Kidney epithelial cell (primary cell): ENCODE data around the gene BNC2. TPM values are rescaled to one million over a fixed set of nuclear protein-coding genes. Genes with fewer than 3 reads are reported as not detected.
A peak's percentile ranks its signal among the peaks of the same experiment; 100 is the strongest.

Source experiments
- DNase-seq: peaks from one replicate; pipeline ENCODE4 v3.0.0-alpha.2; 2010; ENCODE audit warnings: low read depth
- H3K27me3 ChIP-seq: 2 replicates; pipeline ENCODE4 v1.6.0; 2011; ENCODE audit warnings: low read length; ENCODE audit not compliant: control insufficient read depth, insufficient read depth
- H3K36me3 ChIP-seq: 2 replicates; pipeline ENCODE4 v1.5.1; 2011; ENCODE audit warnings: low read length; ENCODE audit not compliant: control insufficient read depth, insufficient read depth
- H3K4me3 ChIP-seq: 2 replicates; pipeline ENCODE4 v1.5.1; 2011; ENCODE audit warnings: low read depth, mild to moderate bottlenecking, control low read depth, low read length
- total RNA-seq: library from RNA; depleted of rRNA; stranded (reverse); fragments of >200 nt; gene quantifications from 2 replicates; pipeline ENCODE4 v1.2.3, GENCODE V29; 2015
- TF ChIP-seq, protein P1 (sequence below): IDR thresholded peaks from 2 replicates; pipeline ENCODE4 v1.5.1; 2011; ENCODE audit warnings: mild to moderate bottlenecking, moderate library complexity, low read length, control low read depth, inconsistent platforms; ENCODE audit not compliant: insufficient read depth, poor library complexity, severe bottlenecking

Gene BNC2
- total RNA-seq, 1 donor from 2014 or later, result 1.5 TPM

DNA sequence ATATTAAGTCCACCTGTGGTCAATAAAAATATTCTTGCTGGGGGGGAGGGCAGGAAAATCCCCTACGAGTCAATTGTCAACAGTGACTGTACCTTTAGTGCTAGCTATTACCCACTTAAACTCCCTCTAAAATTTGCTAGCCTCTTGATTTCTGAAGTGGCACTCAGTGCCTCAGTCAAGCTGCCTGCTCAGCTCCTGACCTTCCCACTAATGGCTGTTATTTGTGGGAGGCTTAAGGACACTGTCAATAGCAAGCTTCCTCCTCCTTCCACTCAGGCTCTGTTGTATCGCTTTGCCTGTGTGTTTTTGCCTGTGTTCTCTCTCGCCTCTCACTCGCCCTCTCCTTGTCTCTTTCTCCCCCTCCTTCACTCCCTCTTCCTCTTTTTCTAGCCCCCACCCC lies 140.8 kb downstream of the BNC2 start:
- DNase-seq, result no peak
- H3K4me3 ChIP-seq, result no peak overlapping the region
- TF ChIP-seq, protein P1, sequence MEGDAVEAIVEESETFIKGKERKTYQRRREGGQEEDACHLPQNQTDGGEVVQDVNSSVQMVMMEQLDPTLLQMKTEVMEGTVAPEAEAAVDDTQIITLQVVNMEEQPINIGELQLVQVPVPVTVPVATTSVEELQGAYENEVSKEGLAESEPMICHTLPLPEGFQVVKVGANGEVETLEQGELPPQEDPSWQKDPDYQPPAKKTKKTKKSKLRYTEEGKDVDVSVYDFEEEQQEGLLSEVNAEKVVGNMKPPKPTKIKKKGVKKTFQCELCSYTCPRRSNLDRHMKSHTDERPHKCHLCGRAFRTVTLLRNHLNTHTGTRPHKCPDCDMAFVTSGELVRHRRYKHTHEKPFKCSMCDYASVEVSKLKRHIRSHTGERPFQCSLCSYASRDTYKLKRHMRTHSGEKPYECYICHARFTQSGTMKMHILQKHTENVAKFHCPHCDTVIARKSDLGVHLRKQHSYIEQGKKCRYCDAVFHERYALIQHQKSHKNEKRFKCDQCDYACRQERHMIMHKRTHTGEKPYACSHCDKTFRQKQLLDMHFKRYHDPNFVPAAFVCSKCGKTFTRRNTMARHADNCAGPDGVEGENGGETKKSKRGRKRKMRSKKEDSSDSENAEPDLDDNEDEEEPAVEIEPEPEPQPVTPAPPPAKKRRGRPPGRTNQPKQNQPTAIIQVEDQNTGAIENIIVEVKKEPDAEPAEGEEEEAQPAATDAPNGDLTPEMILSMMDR, result no peak
- no peaks in the 10 kb centered on the region for H3K36me3 ChIP-seq
- no peaks in the 10 kb centered on the region for H3K27me3 ChIP-seq

DNA sequence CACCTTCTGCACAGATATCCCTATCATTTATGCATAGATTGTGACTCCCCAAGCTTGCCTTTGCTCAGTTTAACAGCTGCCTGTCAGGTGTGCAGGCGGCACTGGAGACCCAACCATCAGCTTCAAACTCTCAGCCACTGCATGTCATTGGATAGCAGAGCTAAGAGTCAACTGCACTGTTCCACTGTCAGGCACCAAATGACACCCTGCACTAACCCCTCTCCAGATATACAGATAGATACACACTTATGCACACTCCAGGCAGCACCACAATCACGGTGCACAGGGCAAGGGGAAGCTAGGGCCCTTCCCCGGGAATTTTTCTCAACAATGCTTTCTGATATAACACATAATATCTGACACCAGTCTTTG lies 142.3 kb downstream of the BNC2 start:
- DNase-seq, result no peak
- H3K4me3 ChIP-seq, result peak overlapping the region; percentile 60
- H3K27me3 ChIP-seq, result no peaks in the 10 kb centered on the region
- no peaks in the 10 kb centered on the region for H3K36me3 ChIP-seq
- TF ChIP-seq, protein P1, result no peak

DNA sequence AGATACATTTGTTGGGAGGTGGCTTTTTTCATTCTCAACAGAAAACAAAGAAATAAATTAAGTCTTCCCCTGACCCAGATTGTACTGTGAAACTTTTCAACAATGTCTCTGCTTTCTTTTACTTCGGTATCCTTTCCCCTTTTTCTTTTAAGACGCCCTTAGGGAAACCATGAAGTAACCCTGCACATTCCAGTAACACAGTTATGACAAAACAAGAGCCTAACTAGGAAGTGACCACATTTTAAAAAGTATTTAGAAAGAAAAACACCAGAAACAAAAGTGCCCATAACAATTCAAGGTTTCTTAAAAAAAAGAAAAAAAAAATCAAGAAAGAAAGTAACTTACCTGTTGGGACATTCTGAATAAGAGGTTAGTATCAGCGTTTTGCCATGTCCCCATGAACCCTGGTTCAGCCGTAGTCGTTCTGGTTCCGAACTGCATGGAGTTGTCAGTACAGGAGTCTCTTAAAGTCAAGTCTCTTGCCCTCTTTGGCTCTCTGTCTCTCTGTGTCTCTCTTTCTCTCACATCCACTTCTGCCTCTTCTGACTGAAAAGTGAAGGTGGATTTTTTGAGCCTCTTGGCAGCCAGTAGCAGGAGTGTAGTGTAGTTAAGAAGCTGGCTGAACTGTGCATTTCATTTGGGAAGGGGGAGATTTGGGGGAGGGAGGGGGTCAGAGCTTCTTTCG lies 142.9 kb downstream of the BNC2 start:
- H3K4me3 ChIP-seq, result peak overlapping the region; percentile 60
- H3K27me3 ChIP-seq, result no peaks in the 10 kb centered on the region
- DNase-seq, result no peak
- TF ChIP-seq, protein P1, result no peak
- no peaks in the 10 kb centered on the region for H3K36me3 ChIP-seq

DNA sequence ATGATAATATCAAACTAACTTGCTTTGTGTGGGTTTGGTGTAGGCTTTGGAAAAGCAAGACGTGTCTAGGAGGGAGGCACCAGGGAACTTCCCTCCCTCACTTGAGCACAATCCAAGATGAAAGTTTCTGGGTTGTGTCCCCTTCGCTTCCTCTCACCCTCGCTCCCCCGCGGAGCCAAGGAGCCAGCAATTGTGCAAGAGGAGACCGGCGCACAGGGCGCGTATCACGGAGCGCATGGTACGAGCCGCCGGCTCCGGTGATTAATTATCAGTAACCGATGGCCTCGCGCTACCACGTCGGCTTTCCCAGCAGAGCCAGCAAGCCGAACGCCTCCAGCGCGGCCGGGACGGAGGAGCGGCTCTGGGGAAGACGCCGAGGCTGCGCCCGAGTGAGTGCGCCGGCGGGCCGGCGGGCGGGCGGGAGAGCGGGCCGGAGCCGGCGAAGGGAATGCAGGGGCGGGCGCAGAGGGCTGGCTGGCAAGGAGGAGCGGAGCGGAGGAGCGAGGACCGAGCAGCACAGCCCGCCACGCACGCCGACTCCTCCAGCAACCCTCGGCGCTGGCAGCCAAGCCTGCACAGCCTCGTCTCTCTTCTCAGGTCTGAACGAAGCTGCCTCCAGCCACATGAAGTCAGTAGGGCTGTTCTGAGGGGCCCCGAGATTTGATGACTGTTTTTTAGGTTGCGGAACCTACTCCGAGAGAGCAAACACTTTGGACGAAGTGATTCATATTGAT lies 143.6 kb downstream of the BNC2 start:
- peak overlapping the region; percentile 60 for H3K4me3 ChIP-seq
- DNase-seq, result no peak
- TF ChIP-seq, protein P1, result no peak

DNA sequence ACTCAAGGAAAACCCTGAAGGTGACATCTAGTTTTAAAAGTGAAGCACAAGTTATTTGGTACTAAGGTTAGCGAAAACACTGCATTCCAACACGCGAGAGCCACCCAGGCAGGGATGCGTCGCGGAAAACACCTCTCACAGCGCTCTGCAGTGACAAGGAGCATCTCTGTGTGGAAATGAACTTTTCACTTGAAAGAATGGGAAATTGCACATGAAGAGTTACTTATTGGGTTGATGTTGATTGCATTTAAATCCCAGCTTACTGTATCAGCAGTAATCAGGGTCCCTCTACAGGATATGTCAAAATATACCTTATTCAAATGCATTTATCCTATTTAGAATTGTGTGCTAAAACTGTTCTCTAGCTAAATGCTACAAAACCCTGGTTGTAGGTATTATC lies 144.4 kb downstream of the BNC2 start:
- TF ChIP-seq, protein P1, result peak; percentile 13
- DNase-seq, result no peak
- Histone ChIP-seq H3K27me3 (no peaks in the 10 kb centered on the region), H3K36me3 (no peaks in the 10 kb centered on the region), H3K4me3 (peak overlapping the region; percentile 10)

More for the DNA sequence above, 143.6 kb downstream of the BNC2 start:
- Histone ChIP-seq H3K27me3 (no peaks in the 10 kb centered on the region), H3K36me3 (no peaks in the 10 kb centered on the region)
